Measurements from ENCODE around the gene ALLC. TPM values are rescaled to one million over a fixed set of nuclear protein-coding genes. Genes with fewer than 3 reads are reported as not detected.

ALLC gene
- total RNA-seq, 1 donor from 2014 or later = not detected

DNA sequence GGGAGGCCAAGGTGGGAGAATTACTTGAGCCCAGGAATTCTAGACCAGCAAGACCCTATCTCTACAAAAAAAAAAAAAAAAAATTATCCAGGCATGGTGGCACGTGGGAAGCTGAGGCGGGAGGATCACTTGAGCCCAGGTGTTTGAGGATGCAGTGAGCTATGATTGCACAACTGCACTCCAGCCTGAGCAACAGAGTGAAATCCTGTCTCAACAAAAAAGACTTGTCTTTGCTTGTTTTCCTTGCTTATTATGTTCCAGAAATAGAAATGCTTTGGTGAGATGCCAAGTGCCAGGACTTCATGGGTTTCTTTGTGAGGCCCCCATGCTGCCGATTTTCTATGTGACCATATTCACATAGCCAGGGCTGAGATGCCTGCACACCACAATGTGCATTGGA lies 54.4 kb downstream of the ALLC start:
- H3K4me3 ChIP-seq (ENCODE audit: low read depth, low read length) = no peak overlapping the region
- DNase-seq (ENCODE audit: low read depth) = no peak
- TF ChIP-seq, protein P1, sequence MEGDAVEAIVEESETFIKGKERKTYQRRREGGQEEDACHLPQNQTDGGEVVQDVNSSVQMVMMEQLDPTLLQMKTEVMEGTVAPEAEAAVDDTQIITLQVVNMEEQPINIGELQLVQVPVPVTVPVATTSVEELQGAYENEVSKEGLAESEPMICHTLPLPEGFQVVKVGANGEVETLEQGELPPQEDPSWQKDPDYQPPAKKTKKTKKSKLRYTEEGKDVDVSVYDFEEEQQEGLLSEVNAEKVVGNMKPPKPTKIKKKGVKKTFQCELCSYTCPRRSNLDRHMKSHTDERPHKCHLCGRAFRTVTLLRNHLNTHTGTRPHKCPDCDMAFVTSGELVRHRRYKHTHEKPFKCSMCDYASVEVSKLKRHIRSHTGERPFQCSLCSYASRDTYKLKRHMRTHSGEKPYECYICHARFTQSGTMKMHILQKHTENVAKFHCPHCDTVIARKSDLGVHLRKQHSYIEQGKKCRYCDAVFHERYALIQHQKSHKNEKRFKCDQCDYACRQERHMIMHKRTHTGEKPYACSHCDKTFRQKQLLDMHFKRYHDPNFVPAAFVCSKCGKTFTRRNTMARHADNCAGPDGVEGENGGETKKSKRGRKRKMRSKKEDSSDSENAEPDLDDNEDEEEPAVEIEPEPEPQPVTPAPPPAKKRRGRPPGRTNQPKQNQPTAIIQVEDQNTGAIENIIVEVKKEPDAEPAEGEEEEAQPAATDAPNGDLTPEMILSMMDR (conservative IDR thresholded peaks at IDR 0.05; ENCODE audit: low read depth, low read length) = no peak

DNA sequence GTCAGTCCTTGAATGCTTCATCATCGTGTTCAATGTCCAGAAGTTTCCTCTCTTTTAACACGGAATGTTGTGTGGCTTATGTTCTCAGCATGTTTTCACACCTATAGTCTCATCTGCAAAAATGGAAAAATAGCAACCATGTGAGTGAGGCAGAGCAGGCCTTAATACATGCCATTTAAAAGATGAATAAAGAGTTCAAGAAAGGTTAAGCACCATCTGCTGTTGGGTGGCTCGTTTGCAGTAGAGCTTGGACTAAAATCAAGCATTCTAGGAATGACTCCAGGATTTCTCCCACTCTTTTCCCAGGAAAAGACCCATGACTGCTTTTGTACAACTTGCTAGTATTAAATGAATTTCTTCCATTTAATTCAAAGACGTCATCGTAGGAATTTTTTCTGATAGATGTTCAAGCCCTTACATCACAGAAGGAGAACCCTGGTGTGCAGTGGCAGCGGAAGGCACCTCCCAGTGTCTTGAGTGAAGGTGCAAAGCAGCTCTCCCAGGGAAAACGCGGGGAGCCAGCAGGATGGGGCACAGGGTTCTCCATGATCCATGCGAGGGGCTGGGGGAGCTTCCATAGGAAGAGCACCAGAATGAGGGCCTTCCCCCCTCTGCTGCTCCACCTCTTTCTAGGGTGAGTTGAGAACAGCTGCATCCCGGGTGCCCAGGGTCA lies 55.0 kb downstream of the ALLC start:
- no peak for DNase-seq (ENCODE audit: low read depth)
- no peak overlapping the region for H3K4me3 ChIP-seq (ENCODE audit: low read depth, low read length)
- TF ChIP-seq, protein P1 (conservative IDR thresholded peaks at IDR 0.05; ENCODE audit: low read depth, low read length) = no peak

DNA sequence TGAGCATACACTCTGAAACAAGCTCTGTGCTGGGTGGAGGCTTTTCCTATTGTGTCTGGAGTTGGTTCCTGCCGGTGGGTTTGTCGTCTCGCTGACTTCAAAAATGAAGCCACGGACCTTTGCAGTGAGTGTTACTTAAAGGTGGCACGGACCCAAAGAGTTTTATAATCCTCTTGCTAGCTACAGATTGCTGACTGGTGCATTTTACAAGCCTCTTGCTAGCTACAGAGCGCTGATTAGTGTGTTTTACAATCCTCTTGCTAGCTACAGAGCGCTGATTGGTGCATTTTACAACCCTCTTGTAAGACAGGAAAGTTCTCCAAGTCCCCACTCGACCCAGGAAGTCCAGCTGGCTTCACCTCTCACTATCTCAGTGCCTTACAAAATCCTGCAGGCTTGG lies 60.7 kb downstream of the ALLC start:
- TF ChIP-seq, protein P1 (conservative IDR thresholded peaks at IDR 0.05; ENCODE audit: low read depth, low read length) = no peak
- DNase-seq (ENCODE audit: low read depth) = no peak
- H3K4me3 ChIP-seq (ENCODE audit: low read depth, low read length) = no peak overlapping the region

DNA sequence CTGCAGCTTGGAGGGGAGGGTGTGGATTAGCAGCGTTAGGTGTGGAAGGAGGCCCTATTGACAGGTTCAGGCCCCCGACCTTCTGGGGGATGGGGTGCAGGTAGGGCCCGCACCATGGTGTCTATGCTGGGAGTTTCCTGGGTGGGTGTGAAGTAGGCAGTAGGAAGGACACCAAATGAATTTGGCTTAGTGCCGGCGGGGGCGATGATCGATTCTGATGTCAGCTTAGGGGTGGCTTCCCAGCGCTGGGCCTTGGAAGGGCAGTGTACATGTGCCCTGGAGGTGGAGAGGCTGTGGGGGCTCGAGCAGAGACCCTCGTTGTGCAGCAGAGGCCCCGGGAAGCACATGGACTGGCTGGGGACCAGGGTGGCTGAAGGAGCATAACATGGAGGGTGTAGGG lies 67.0 kb downstream of the ALLC start:
- TF ChIP-seq, protein P1 (conservative IDR thresholded peaks at IDR 0.05; ENCODE audit: low read depth, low read length) = no peak
- no peak for DNase-seq (ENCODE audit: low read depth)
- no peak overlapping the region for H3K4me3 ChIP-seq (ENCODE audit: low read depth, low read length)

DNA sequence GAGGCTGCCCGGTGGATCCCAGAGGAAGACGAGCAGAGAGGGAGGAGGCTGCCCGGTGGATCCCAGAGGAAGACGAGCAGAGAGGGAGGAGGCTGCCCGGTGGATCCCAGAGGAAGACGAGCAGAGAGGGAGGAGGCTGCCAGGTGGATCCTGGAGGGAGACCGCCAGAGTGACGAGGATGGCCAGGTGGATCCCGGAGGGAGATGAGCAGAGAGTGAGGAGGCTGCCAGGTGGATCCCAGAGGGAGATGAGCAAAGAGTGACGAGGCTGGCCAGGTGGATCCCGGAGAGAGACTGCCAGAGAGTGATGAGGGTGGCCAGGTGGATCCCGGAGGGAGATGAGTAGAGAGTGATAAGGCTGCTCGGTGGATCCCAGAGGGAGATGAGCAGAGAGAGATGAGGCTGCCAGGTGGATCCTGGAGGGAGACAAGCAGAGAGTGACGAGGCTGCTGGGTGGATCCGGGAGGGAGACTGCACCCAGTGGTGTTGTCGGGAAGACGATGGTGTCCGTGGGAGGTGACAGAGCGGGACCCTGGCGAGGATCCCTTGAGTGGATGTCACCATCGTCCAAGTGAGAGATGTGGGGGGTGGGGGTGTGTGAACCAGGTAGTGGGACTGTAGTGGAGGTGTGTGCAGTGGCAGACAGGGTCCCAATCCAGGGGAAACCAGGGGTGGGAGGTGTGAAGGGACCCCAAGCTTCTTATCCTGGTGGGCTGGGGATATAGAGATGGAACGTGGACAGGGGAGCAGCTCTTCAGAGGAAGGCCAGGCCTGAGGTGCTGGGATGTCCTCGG lies 67.7 kb downstream of the ALLC start:
- TF ChIP-seq, protein P1 (conservative IDR thresholded peaks at IDR 0.05; ENCODE audit: low read depth, low read length) = no peak
- no peak for DNase-seq (ENCODE audit: low read depth)
- H3K4me3 ChIP-seq (ENCODE audit: low read depth, low read length) = no peak overlapping the region

DNA sequence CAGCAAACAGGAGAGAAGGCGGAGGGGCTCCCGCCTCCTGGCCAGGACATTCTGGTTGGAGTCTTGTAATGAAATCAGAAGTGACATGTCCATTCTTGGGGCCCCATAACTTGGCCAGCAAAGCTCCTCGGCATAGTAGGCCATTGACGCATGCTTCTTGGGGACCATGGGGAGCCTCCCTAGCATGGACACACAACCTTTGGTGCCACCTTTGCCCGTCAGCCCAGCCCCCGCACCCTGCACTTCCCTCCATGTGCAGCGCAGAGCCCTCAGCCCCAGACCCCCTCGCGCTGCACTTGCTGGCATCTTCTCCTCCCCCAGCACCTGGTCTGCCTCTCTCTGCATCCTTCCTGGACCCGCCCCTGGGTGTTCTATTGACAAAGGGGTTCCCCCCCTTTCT lies 68.5 kb downstream of the ALLC start:
- TF ChIP-seq, protein P1 (conservative IDR thresholded peaks at IDR 0.05; ENCODE audit: low read depth, low read length) = no peak
- H3K4me3 ChIP-seq (ENCODE audit: low read depth, low read length) = no peak overlapping the region
- no peak for DNase-seq (ENCODE audit: low read depth)
